NCI-H526 (cell line): ENCODE data around the gene CRLF1.
A peak's percentile ranks its signal among the peaks of the same experiment; 100 is the strongest.
"Not testable (repeated sequence)": the region's sequence is repeated elsewhere in the genome, so short reads cannot be mapped to it uniquely, and the experiment has no call there.

ENCODE experiments used
- DNase-seq, 2 experiments: peaks; one replicate each; lab custom pipeline; 2025; lab: John Stamatoyannopoulos, UW

The CRLF1 gene

GRCh38 chr19:18608805-18609716, 2.5 kb upstream of the CRLF1 start:
- no peak for DNase-seq

- no peak for DNase-seq
Measured at GRCh38 chr19:18608102-18608804, 1.7 kb upstream of the CRLF1 start.

- no peak for DNase-seq
Measured at GRCh38 chr19:18607226-18608101, 865 bp upstream of the CRLF1 start.

GRCh38 chr19:18605546-18606280, 886 bp downstream of the CRLF1 start:
- DNase-seq: peak in 1 of 2 experiments; percentile 21

- DNase-seq: no peak
Measured at GRCh38 chr19:18605196-18605545, 1.4 kb downstream of the CRLF1 start.

- DNase-seq: no peak
Measured at GRCh38 chr19:18604820-18605159, 1.8 kb downstream of the CRLF1 start.

- DNase-seq: no peak
Measured at GRCh38 chr19:18603958-18604819, 2.4 kb downstream of the CRLF1 start.

GRCh38 chr19:18603255-18603957, 3.2 kb downstream of the CRLF1 start:
- peak in 1 of 2 experiments; percentile 46 for DNase-seq

GRCh38 chr19:18601875-18602274, 4.7 kb downstream of the CRLF1 start:
- DNase-seq: no peak

GRCh38 chr19:18600692-18601397, 5.8 kb downstream of the CRLF1 start:
- DNase-seq: not testable (repeated sequence)

GRCh38 chr19:18599485-18599884, 7.1 kb downstream of the CRLF1 start:
- DNase-seq: no peak

- DNase-seq: no peak
Measured at GRCh38 chr19:18597809-18598660, 8.6 kb downstream of the CRLF1 start.

GRCh38 chr19:18596752-18597157, 9.8 kb downstream of the CRLF1 start:
- DNase-seq: peak in 1 of 2 experiments; percentile 36

- DNase-seq: no peak
Measured at GRCh38 chr19:18595475-18595874, 11.1 kb downstream of the CRLF1 start.

- DNase-seq: no peak
Measured at GRCh38 chr19:18594824-18595373, 11.7 kb downstream of the CRLF1 start.

GRCh38 chr19:18594096-18594823, 12.3 kb downstream of the CRLF1 start:
- DNase-seq: peak; percentile 24 to 82

GRCh38 chr19:18593367-18594095, 13.1 kb downstream of the CRLF1 start:
- DNase-seq: no peak
